Vagina (tissue), 2 donors: ENCODE results near the gene LRCH2. TPM values are rescaled to one million over a fixed set of nuclear protein-coding genes. Genes with fewer than 3 reads are reported as not detected.
A peak's percentile ranks its signal among the peaks of the same experiment; 100 is the strongest.

Experiments used
- DNase-seq, 2 donors: peaks; one replicate each; pipeline ENCODE4 v3.0.0-alpha.2; 2017; ENCODE audit errors: extremely low spot score in 2 of 2
- H3K27ac ChIP-seq: fragments of 200-600 bp; sonication (generic); one replicate; pipeline ENCODE4 v1.5.1; 2019
- H3K27me3 ChIP-seq: fragments of 200-600 bp; sonication (generic); one replicate; pipeline ENCODE4 v1.5.1; 2019
- H3K36me3 ChIP-seq, 2 donors: fragments of 200-600 bp; sonication (generic); one replicate each; pipeline ENCODE4 v1.5.1; 2017 to 2019
- H3K4me1 ChIP-seq: fragments of 200-600 bp; sonication (generic); one replicate; pipeline ENCODE4 v1.5.1; 2019
- H3K4me3 ChIP-seq, 2 donors: fragments of 200-600 bp; sonication (generic); 1 replicate in 1 of 2; 2 replicates in 1 of 2; pipeline ENCODE4 v1.5.1; 2016 to 2019
- H3K9me3 ChIP-seq: fragments of 200-600 bp; sonication (generic); one replicate; pipeline ENCODE4 v1.5.1; 2019
- POLR2A ChIP-seq, 2 donors: fragments of 450-650 bp; IDR thresholded peaks; one replicate each; pipeline ENCODE4 v1.6.1; 2017; ENCODE audit warnings: antibody characterized with exemption in 2 of 2, mild to moderate bottlenecking in 2 of 2, moderate library complexity in 2 of 2
- POLR2AphosphoS5 ChIP-seq, 2 donors: sonication (generic); formaldehyde crosslinking; IDR thresholded peaks; one replicate each; pipeline ENCODE4 v1.9.0; 2017; ENCODE audit warnings: antibody characterized with exemption in 2 of 2, mild to moderate bottlenecking in 2 of 2, low read depth in 1 of 2; ENCODE audit not compliant: insufficient read depth in 1 of 2
- intact Hi-C: fragments of 100-400 bp; cut with DNase I; formaldehyde crosslinking; loops from one replicate; pipeline ENCODE4 v1.15.1; 2023
- total RNA-seq: library from RNA; depleted of rRNA; stranded (reverse); fragments of >200 nt; gene quantifications from one replicate; pipeline ENCODE4 v1.2.3, GENCODE V29; 2016
- TF ChIP-seq, protein P1 (sequence below), 3 experiments: fragments of 450-650 bp in 2 of 3; fragments of 200-600 bp in 1 of 3; sonication (generic) in 1 of 3; IDR thresholded peaks; one replicate each; pipeline ENCODE4 v1.5.1; 2017 to 2019; ENCODE audit warnings: antibody characterized with exemption in 3 of 3, mild to moderate bottlenecking in 2 of 3, moderate library complexity in 2 of 3

The LRCH2 gene
- total RNA-seq, 1 donor from 2014 or later = 10.1 TPM

GRCh38 chrX:115255003-115255402, 21.1 kb upstream of the LRCH2 start:
- Histone ChIP-seq H3K27me3 (no peaks in the 10 kb centered on the region), H3K36me3 (no peaks in the 10 kb centered on the region), H3K9me3 (no peaks in the 10 kb centered on the region), H3K4me3 (no peak overlapping the region), H3K27ac (no peak overlapping the region), H3K4me1 (no peaks in the 10 kb centered on the region)
- intact Hi-C loops = no loop called here
- DNase-seq = no peak
- TF ChIP-seq, protein P1, sequence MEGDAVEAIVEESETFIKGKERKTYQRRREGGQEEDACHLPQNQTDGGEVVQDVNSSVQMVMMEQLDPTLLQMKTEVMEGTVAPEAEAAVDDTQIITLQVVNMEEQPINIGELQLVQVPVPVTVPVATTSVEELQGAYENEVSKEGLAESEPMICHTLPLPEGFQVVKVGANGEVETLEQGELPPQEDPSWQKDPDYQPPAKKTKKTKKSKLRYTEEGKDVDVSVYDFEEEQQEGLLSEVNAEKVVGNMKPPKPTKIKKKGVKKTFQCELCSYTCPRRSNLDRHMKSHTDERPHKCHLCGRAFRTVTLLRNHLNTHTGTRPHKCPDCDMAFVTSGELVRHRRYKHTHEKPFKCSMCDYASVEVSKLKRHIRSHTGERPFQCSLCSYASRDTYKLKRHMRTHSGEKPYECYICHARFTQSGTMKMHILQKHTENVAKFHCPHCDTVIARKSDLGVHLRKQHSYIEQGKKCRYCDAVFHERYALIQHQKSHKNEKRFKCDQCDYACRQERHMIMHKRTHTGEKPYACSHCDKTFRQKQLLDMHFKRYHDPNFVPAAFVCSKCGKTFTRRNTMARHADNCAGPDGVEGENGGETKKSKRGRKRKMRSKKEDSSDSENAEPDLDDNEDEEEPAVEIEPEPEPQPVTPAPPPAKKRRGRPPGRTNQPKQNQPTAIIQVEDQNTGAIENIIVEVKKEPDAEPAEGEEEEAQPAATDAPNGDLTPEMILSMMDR (IDR thresholded peaks at IDR 0.05) = no peak
- TF ChIP-seq POLR2AphosphoS5 (IDR thresholded peaks at IDR 0.05; ENCODE audit: insufficient read depth in 1 of 2, low read depth in 1 of 2) = no peak
- TF ChIP-seq POLR2A (IDR thresholded peaks at IDR 0.05) = no peak

DNA sequence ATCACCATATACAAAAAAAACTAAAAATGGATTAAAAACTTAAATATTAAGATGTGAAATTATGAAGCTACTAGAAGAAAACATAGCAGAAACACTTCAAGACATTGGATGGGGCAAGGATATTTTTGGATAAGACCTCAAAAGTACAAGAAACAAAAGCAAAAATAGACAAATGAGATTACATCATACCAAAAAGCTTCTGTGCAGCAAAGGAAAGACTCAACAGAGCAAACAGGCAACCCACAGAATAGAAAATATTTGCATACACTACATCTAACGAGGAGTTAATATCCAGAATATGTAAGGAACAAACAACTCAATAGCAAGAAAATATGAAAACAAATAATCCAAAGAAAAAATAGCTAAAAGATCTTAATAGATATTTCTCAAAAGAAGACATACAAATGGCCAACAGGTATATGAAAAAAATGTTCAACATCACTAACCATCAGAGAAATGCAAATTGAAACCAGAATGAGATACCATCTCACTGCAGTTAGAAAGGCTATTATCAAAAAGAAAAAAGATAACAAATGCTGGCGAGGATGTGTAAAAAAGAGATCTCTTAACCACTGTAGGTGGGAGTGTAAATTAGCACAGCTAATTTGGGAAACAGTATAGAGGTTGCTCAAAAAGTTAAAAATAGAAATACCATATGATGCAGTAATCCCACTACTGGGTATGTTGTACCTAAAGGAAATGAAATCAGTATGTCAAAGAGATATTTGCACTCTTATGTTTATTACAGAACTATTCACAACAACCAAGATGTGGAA, 17.8 kb upstream of the LRCH2 start:
- TF ChIP-seq POLR2AphosphoS5 (IDR thresholded peaks at IDR 0.05; ENCODE audit: insufficient read depth in 1 of 2, low read depth in 1 of 2) (no peak), POLR2A (IDR thresholded peaks at IDR 0.05) (no peak)
- TF ChIP-seq, protein P1 (IDR thresholded peaks at IDR 0.05) = no peak
- Histone ChIP-seq H3K4me3 (no peak overlapping the region), H3K4me1 (no peaks in the 10 kb centered on the region), H3K9me3 (no peaks in the 10 kb centered on the region), H3K27me3 (no peaks in the 10 kb centered on the region), H3K27ac (no peak overlapping the region), H3K36me3 (no peaks in the 10 kb centered on the region)
- no peak for DNase-seq
- intact Hi-C loops = no loop called here

GRCh38 chrX:115237056-115237455, 3.2 kb upstream of the LRCH2 start:
- no peaks in the 10 kb centered on the region for H3K36me3 ChIP-seq
- DNase-seq = no peak
- TF ChIP-seq, protein P1 (IDR thresholded peaks at IDR 0.05) = no peak
- no peak for TF ChIP-seq POLR2A (IDR thresholded peaks at IDR 0.05)
- no peak for TF ChIP-seq POLR2AphosphoS5 (IDR thresholded peaks at IDR 0.05; ENCODE audit: insufficient read depth in 1 of 2, low read depth in 1 of 2)
- H3K27me3 ChIP-seq = no peaks in the 10 kb centered on the region
- H3K4me1 ChIP-seq = no peaks in the 10 kb centered on the region
- H3K27ac ChIP-seq = peak overlapping the region; percentile 10
- H3K9me3 ChIP-seq = no peaks in the 10 kb centered on the region
- H3K4me3 ChIP-seq = no peak overlapping the region
- intact Hi-C loops = no loop called here

DNA sequence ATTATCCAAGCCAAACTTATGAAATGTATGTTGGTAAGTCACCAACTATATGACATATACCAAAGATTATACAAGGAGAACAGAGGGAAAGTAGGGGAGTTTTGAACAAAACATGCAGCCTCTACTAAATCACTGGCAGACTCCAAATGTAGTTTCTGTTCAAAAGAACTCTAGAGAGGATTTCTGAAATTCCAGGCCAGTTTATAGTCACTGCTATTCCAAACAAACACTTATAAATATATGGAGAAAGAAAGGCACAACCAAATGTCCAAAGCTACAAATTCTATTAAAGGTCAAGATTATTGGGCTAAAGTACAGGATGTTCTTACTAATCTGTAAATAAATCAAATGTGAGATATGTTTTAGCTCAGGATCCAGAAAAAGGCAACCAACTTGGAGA, 2.7 kb upstream of the LRCH2 start:
- H3K9me3 ChIP-seq = no peaks in the 10 kb centered on the region
- TF ChIP-seq, protein P1 (IDR thresholded peaks at IDR 0.05) = no peak
- TF ChIP-seq POLR2A (IDR thresholded peaks at IDR 0.05) = no peak
- TF ChIP-seq POLR2AphosphoS5 (IDR thresholded peaks at IDR 0.05; ENCODE audit: insufficient read depth in 1 of 2, low read depth in 1 of 2) = no peak
- no peak overlapping the region for H3K4me3 ChIP-seq
- intact Hi-C loops = no loop called here
- no peaks in the 10 kb centered on the region for H3K36me3 ChIP-seq
- H3K27me3 ChIP-seq = no peaks in the 10 kb centered on the region
- no peaks in the 10 kb centered on the region for H3K4me1 ChIP-seq
- no peak overlapping the region for H3K27ac ChIP-seq
- DNase-seq = no peak

GRCh38 chrX:115234461-115234860, 565 bp upstream of the LRCH2 start:
- TF ChIP-seq, protein P1 (IDR thresholded peaks at IDR 0.05) = no peak
- TF ChIP-seq POLR2A (IDR thresholded peaks at IDR 0.05) (no peak), POLR2AphosphoS5 (IDR thresholded peaks at IDR 0.05; ENCODE audit: insufficient read depth in 1 of 2, low read depth in 1 of 2) (no peak)
- Histone ChIP-seq H3K27ac (peak overlapping the region; percentile 76), H3K9me3 (no peaks in the 10 kb centered on the region), H3K27me3 (no peaks in the 10 kb centered on the region), H3K4me3 (peak overlapping the region; percentile 52 to 55), H3K36me3 (no peaks in the 10 kb centered on the region), H3K4me1 (no peaks in the 10 kb centered on the region)
- intact Hi-C loops = no loop called here
- no peak for DNase-seq
